B cell (primary cell): Measurements from ENCODE around the gene POGZ. TPM values are rescaled to one million over a fixed set of nuclear protein-coding genes. Genes with fewer than 3 reads are reported as not detected.

Experiments
- ATAC-seq: fragments of 200-7000 bp; cut with Tn5 transposase; one replicate; pipeline ENCODE4 v1.10.0; 2021; ENCODE audit warnings: low read depth, mild to moderate bottlenecking, moderate number of reproducible peaks, moderate library complexity
- CTCF ChIA-PET: fragments of 350-600 bp; sonication (Branson Sonifier 250); formaldehyde crosslinking; loops from one replicate; lab custom pipeline; 2021; ENCODE audit warnings: antibody characterized with exemption, inconsistent platforms; lab: Charles Lee
- POLR2A ChIA-PET: fragments of 350-600 bp; sonication (Branson Sonifier 250); formaldehyde crosslinking; loops from one replicate; lab custom pipeline; 2021; ENCODE audit warnings: antibody characterized with exemption; lab: Charles Lee
- DNase-seq: peaks from one replicate; pipeline ENCODE4 v3.0.0; 2013
- H2AFZ ChIP-seq: 2 replicates; pipeline ENCODE4 v1.6.1; 2012; ENCODE audit warnings: mild to moderate bottlenecking, low read depth, low read length; ENCODE audit not compliant: insufficient read depth, poor library complexity, severe bottlenecking
- H3K27ac ChIP-seq, 2 donors: 1 replicate in 1 of 2; 2 replicates in 1 of 2; pipeline ENCODE4 v1.5.1; 2012 to 2013; ENCODE audit warnings: low read length in 2 of 2, mild to moderate bottlenecking in 2 of 2, moderate library complexity in 1 of 2
- H3K27me3 ChIP-seq, 4 experiments: fragments of 200-600 bp in 1 of 4; sonication (generic) in 1 of 4; replicated peaks in 1 of 4; 1 replicate in 2 of 4; 2 replicates in 2 of 4; pipeline versions ENCODE4 v1.6.1 to v1.7.0; 2013 to 2016; ENCODE audit warnings: low read length in 3 of 4, mild to moderate bottlenecking in 2 of 4, mixed read lengths in 1 of 4, moderate library complexity in 1 of 4; ENCODE audit not compliant: insufficient read depth in 4 of 4, control insufficient read depth in 3 of 4; ENCODE audit errors: control extremely low read depth in 1 of 4
- H3K36me3 ChIP-seq, 2 experiments: replicated peaks in 1 of 2; 1 replicate in 1 of 2; 2 replicates in 1 of 2; pipeline versions ENCODE4 v1.6.1 to v1.7.1; 2013; ENCODE audit warnings: low read length in 1 of 2; ENCODE audit not compliant: insufficient read depth in 2 of 2, control insufficient read depth in 1 of 2; ENCODE audit errors: control extremely low read depth in 1 of 2, extremely low read depth in 1 of 2
- H3K4me1 ChIP-seq, 2 donors: fragments of 200-600 bp in 1 of 2; sonication (generic) in 1 of 2; 1 replicate in 1 of 2; 2 replicates in 1 of 2; pipeline versions ENCODE4 v1.5.1 to v1.6.1; 2013 to 2017; ENCODE audit warnings: low read length in 2 of 2; ENCODE audit not compliant: control insufficient read depth in 2 of 2, insufficient read depth in 2 of 2
- H3K4me2 ChIP-seq: replicated peaks from 2 replicates; pipeline ENCODE3; 2012; ENCODE audit warnings: mild to moderate bottlenecking, low read depth, low read length; ENCODE audit not compliant: poor library complexity, severe bottlenecking
- H3K4me3 ChIP-seq, 5 experiments: fragments of 200-600 bp in 1 of 5; sonication (generic) in 1 of 5; 1 replicate in 3 of 5; 2 replicates in 2 of 5; pipeline versions ENCODE4 v1.5.1 to v1.7.0; 2011 to 2016; ENCODE audit warnings: low read length in 4 of 5, mild to moderate bottlenecking in 4 of 5, low read depth in 2 of 5, control low read depth in 1 of 5, moderate library complexity in 1 of 5; ENCODE audit not compliant: insufficient read depth in 1 of 5; ENCODE audit errors: control extremely low read depth in 1 of 5, extremely low read depth in 1 of 5
- H3K79me2 ChIP-seq: fragments of 200-600 bp; sonication (generic); one replicate; pipeline ENCODE4 v1.6.0; 2016; ENCODE audit warnings: low read length; ENCODE audit not compliant: control insufficient read depth, insufficient read depth
- H3K9ac ChIP-seq: fragments of 200-600 bp; sonication (generic); 2 replicates; pipeline ENCODE4 v1.6.1; 2017; ENCODE audit warnings: mild to moderate bottlenecking, low read length, moderate library complexity
- H3K9me3 ChIP-seq, 3 donors: one replicate each; pipeline versions ENCODE4 v1.6.1 to v1.7.1; 2013; ENCODE audit warnings: low read length in 2 of 3; ENCODE audit not compliant: control insufficient read depth in 2 of 3, insufficient read depth in 1 of 3; ENCODE audit errors: control extremely low read depth in 1 of 3
- H4K20me1 ChIP-seq: 2 replicates; pipeline ENCODE4 v1.6.0; 2012; ENCODE audit warnings: mild to moderate bottlenecking, low read length; ENCODE audit not compliant: insufficient read depth, control insufficient read depth, poor library complexity, severe bottlenecking
- H3K27ac Mint-ChIP-seq: one replicate; pipeline ENCODE4 v1.8.0; 2021; ENCODE audit warnings: mixed read lengths
- H3K27me3 Mint-ChIP-seq: one replicate; pipeline ENCODE4 v1.8.0; 2021; ENCODE audit warnings: mixed read lengths
- H3K4me1 Mint-ChIP-seq: one replicate; pipeline ENCODE4 v1.8.0; 2021; ENCODE audit warnings: mixed read lengths
- H3K4me3 Mint-ChIP-seq: one replicate; pipeline ENCODE4 v1.8.0; 2021; ENCODE audit warnings: mixed read lengths
- H3K9me3 Mint-ChIP-seq: one replicate; pipeline ENCODE4 v1.8.0; 2022; ENCODE audit warnings: mixed read lengths; ENCODE audit not compliant: insufficient read depth
- CTCF ChIP-seq: fragments of 200-600 bp; IDR thresholded peaks from one replicate; pipeline ENCODE4 v1.8.0; 2022; ENCODE audit warnings: antibody characterized with exemption, mild to moderate bottlenecking
- EZH2 ChIP-seq: IDR thresholded peaks from 2 replicates; pipeline ENCODE4 v1.6.1; 2012; ENCODE audit warnings: borderline replicate concordance, low read depth, mild to moderate bottlenecking, moderate library complexity, low read length; ENCODE audit not compliant: insufficient read depth, poor library complexity, severe bottlenecking
- whole genome bisulfite sequencing: methylation state at CpG from one replicate; pipeline ENCODE4 v1.1.5; 2013; ENCODE audit warnings: missing lambda C conversion rate; ENCODE audit not compliant: insufficient coverage; 5-methylcytosine and 5-hydroxymethylcytosine counted together
- intact Hi-C: fragments of 100-400 bp; cut with micrococcal nuclease; formaldehyde crosslinking; loops from one replicate; pipeline ENCODE4 v1.10.0; 2022
- polyA plus RNA-seq: library from polyadenylated mRNA; depleted of rRNA; stranded (reverse); fragments of >200 nt; gene quantifications from 2 replicates; pipeline ENCODE4 v1.2.3, GENCODE V29; 2012
- total RNA-seq, 2 donors: library from RNA; stranded (reverse); fragments of 120-200 nt in 1 of 2; gene quantifications; 1 replicate in 1 of 2; 2 replicates in 1 of 2; pipeline versions ENCODE4 v1.2.3 to v1.2.4, GENCODE V29; 2013 to 2022

Gene POGZ
- total and polyA plus RNA-seq, 2 donors (not counting 1 experiment from before 2014, with no cell fraction given): 50.2 to 194 TPM

- ChIA-PET POLR2A (no interaction called here), CTCF (no interaction called here)
- no peaks in the 10 kb centered on the region for H3K4me1 Mint-ChIP-seq
- Histone ChIP-seq H3K79me2 (no peaks in the 10 kb centered on the region), H4K20me1 (no peaks in the 10 kb centered on the region), H3K9me3 (peaks cover 0 to 9% (median 7%) of the 10 kb centered on the region in 3 donors), H3K36me3 (no peaks in the 10 kb centered on the region), H3K27me3 (peaks cover 0 to 5% (median 0%) of the 10 kb centered on the region in 4 experiments), H2AFZ (no peak overlapping the region), H3K4me2 (no peak overlapping the region), H3K27ac (no peak overlapping the region), H3K9ac (no peak overlapping the region), H3K4me3 (no peak overlapping the region), H3K4me1 (no peaks in the 10 kb centered on the region)
- H3K4me3 Mint-ChIP-seq: no peak overlapping the region
- no peak for TF ChIP-seq EZH2
- no peak for TF ChIP-seq CTCF
- no peak overlapping the region for H3K27ac Mint-ChIP-seq
- intact Hi-C loops: no loop called here
- H3K27me3 Mint-ChIP-seq: no peaks in the 10 kb centered on the region
- no peaks in the 10 kb centered on the region for H3K9me3 Mint-ChIP-seq
- 100% methylated on average over 2 of the region's 3 CpGs for WGBS
- ATAC-seq (no peak), DNase-seq (no peak)
These were observed 96.8 kb downstream of the POGZ start for GRCh38 chr1:151362308-151363155.

- no peaks in the 10 kb centered on the region for H3K79me2 ChIP-seq
- no peak overlapping the region for H3K27ac ChIP-seq
- H3K27ac Mint-ChIP-seq: no peak overlapping the region
- no peak overlapping the region for H2AFZ ChIP-seq
- DNase-seq (no peak), ATAC-seq (no peak)
- H3K4me1 Mint-ChIP-seq: no peaks in the 10 kb centered on the region
- TF ChIP-seq CTCF: peak; percentile 18
- TF ChIP-seq EZH2: no peak
- H3K4me2 ChIP-seq: no peak overlapping the region
- H4K20me1 ChIP-seq: no peaks in the 10 kb centered on the region
- H3K27me3 Mint-ChIP-seq: no peaks in the 10 kb centered on the region
- no peak overlapping the region for H3K4me3 ChIP-seq
- H3K27me3 ChIP-seq: peaks cover 0 to 5% (median 0%) of the 10 kb centered on the region in 4 experiments
- H3K4me3 Mint-ChIP-seq: no peak overlapping the region
- CTCF ChIA-PET: no interaction called here
- H3K4me1 ChIP-seq: no peaks in the 10 kb centered on the region
- H3K9me3 ChIP-seq: peaks cover 0 to 9% (median 7%) of the 10 kb centered on the region in 3 donors
- no peaks in the 10 kb centered on the region for H3K36me3 ChIP-seq
- intact Hi-C loops: no loop called here
- no peaks in the 10 kb centered on the region for H3K9me3 Mint-ChIP-seq
- POLR2A ChIA-PET: no interaction called here
- H3K9ac ChIP-seq: no peak overlapping the region
These were observed 97.4 kb downstream of the POGZ start for GRCh38 chr1:151361883-151362282.
